H4 (cell line): Measurements from ENCODE around the gene C12orf60. TPM values are rescaled to one million over a fixed set of nuclear protein-coding genes. Genes with fewer than 3 reads are reported as not detected.

Experiments
- DNase-seq: peaks from one replicate; pipeline ENCODE4 v3.0.0-alpha.2; 2015; ENCODE audit warnings: low spot score
- total RNA-seq: library from RNA; depleted of rRNA; stranded (reverse); fragments of >200 nt; shearing (Covaris generic); gene quantifications from 2 replicates; pipeline ENCODE4 v1.2.3, GENCODE V29; 2014; rRNA removed

The C12orf60 gene
- total RNA-seq, 1 experiment from 2014 or later, result 2.8 TPM

DNA sequence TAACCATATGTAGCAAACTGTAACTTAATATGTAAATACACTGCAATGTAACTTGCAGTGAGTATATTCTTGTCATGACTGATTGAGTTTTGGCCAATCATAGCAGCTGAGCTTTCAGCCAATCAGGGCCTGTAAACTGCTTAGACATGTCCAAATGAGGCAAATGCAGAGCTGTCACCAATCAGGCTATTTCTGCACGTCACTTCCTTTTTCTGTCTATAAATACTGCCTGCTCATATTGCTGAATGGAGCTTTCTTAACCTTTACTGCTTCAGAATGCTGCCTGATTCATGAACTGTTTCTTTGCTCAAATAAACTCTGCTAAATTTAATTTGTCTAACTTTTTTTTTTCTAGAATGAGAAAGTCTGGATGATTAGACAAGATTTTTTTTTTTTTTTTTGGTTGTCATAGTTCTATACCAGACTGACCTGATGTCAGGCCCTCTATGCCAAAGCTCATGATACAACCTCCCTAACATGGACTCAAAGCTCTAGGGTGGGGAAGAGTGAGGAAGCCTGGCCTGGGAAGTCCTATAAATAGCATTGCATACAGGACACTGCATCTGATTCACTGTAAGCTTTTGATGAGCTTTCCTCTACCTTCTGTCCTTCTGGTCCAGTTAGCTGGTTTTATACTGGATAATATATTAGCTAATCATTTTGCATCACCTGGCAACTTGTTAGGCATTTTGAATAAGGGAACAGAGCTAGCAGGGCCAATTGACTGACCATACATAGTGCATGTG is 70.1 kb downstream of the C12orf60 start:
- DNase-seq, result no peak

Other genes starting within 250 kb of the C12orf60 start
- gene PLBD1, start 235.8 kb upstream of the C12orf60 start, total RNA-seq, result not detected in 2 replicates
- not detected in 2 replicates for gene GUCY2C, start 107.1 kb upstream of the C12orf60 start, total RNA-seq
- gene WBP11, start 192 bp upstream of the C12orf60 start, total RNA-seq, result 21.3 and 35.5 TPM in 2 replicates
- gene SMCO3, start 10.5 kb downstream of the C12orf60 start, total RNA-seq, result not detected in 2 replicates
- gene ART4, start 39.9 kb downstream of the C12orf60 start, total RNA-seq, result not detected in 2 replicates
- gene MGP, start 82.2 kb downstream of the C12orf60 start, total RNA-seq, result 40.0 and 42.8 TPM in 2 replicates
- gene ERP27, start 134.9 kb downstream of the C12orf60 start, total RNA-seq, result not detected in 2 replicates
- 5.8 and 15.1 TPM in 2 replicates for gene ARHGDIB, start 157.9 kb downstream of the C12orf60 start, total RNA-seq
- gene PDE6H, start 169.4 kb downstream of the C12orf60 start, total RNA-seq, result not detected in 2 replicates